ENCODE measurements around the gene SERPINA9. TPM values are rescaled to one million over a fixed set of nuclear protein-coding genes. Genes with fewer than 3 reads are reported as not detected.

The SERPINA9 gene
- total RNA-seq, 1 experiment from 2014 or later, result not detected

- Histone ChIP-seq H3K4me1 (0 out of 2 replicates have a peak, but pooled peaks cover 6% of the 10 kb centered on the region), H3K27me3 (replicated peaks; ENCODE audit: control insufficient read depth, insufficient read depth, low read length) (no peaks in the 10 kb centered on the region), H3K9me3 (no peaks in the 10 kb centered on the region), H3K36me3 (ENCODE audit: control insufficient read depth, insufficient read depth, low read length) (no peaks in the 10 kb centered on the region), H3K4me3 (ENCODE audit: low read depth, low read length) (no peak overlapping the region)
- DNase-seq, result no peak
- Mint-ChIP-seq H3K36me3 (ENCODE audit: insufficient read depth, unreplicated experiment) (no peaks in the 10 kb centered on the region), H3K27me3 (ENCODE audit: insufficient read depth, unreplicated experiment) (no peaks in the 10 kb centered on the region), H3K27ac (ENCODE audit: unreplicated experiment) (no peak overlapping the region), H3K4me1 (ENCODE audit: low read depth, unreplicated experiment) (peaks cover 6% of the 10 kb centered on the region), H3K4me3 (ENCODE audit: unreplicated experiment) (no peak overlapping the region), H3K9me3 (ENCODE audit: unreplicated experiment) (no peaks in the 10 kb centered on the region)
- intact Hi-C loops (cut with micrococcal nuclease; ENCODE audit: unreplicated experiment), result no loop called here
- ChIA-PET POLR2A (no interaction called here), CTCF (interaction anchor here (1.3 kb wide), 1 partner anchor 13 kb away, joined by 3 read pairs; no protein-coding TSS in a partner anchor)
- no TSS peak for BruUV-seq (replicated peaks)
- TF ChIP-seq CTCF (IDR thresholded peaks at IDR 0.05; ENCODE audit: insufficient read depth in 1 of 2, low read depth in 1 of 2, low read length in 1 of 2, severe bottlenecking in 1 of 2, unreplicated experiment in 1 of 2), result no peak
These were observed 28.8 kb downstream of the SERPINA9 start for GRCh38 chr14:94447206-94447605.

DNA sequence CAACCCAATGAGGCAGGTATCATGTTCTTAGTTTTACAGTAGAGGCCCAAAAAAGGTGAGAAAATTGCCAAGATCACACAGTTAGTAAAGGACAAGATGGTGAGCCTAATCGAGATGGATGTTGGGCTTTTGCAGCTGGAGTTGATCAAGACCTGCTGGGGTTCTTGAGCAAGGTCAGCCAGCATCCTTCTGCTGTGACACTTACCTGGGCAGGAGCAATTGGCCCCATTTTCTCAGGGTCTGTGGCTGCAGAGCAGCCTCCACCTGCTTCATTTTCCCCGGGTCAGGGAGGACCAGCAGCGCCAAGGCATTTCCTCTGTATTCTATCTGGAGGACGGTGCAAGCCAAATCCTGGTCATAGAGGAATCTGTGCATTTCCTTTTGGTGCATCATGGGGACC lies 29.9 kb downstream of the SERPINA9 start:
- Histone ChIP-seq H3K36me3 (ENCODE audit: control insufficient read depth, insufficient read depth, low read length) (no peaks in the 10 kb centered on the region), H3K27me3 (replicated peaks; ENCODE audit: control insufficient read depth, insufficient read depth, low read length) (no peaks in the 10 kb centered on the region), H3K4me3 (ENCODE audit: low read depth, low read length) (no peak overlapping the region), H3K4me1 (0 out of 2 replicates have a peak, but pooled peaks cover 6% of the 10 kb centered on the region), H3K9me3 (no peaks in the 10 kb centered on the region)
- no peak for DNase-seq
- no peaks in the 10 kb centered on the region for H3K27me3 Mint-ChIP-seq (ENCODE audit: insufficient read depth, unreplicated experiment)
- H3K4me1 Mint-ChIP-seq (ENCODE audit: low read depth, unreplicated experiment), result peaks cover 3% of the 10 kb centered on the region
- intact Hi-C loops (cut with micrococcal nuclease; ENCODE audit: unreplicated experiment), result no loop called here
- ChIA-PET CTCF (no interaction called here), POLR2A (no interaction called here)
- H3K36me3 Mint-ChIP-seq (ENCODE audit: insufficient read depth, unreplicated experiment), result no peaks in the 10 kb centered on the region
- no peaks in the 10 kb centered on the region for H3K9me3 Mint-ChIP-seq (ENCODE audit: unreplicated experiment)
- BruUV-seq (replicated peaks), result no TSS peak
- no peak for TF ChIP-seq CTCF (IDR thresholded peaks at IDR 0.05; ENCODE audit: insufficient read depth in 1 of 2, low read depth in 1 of 2, low read length in 1 of 2, severe bottlenecking in 1 of 2, unreplicated experiment in 1 of 2)
- no peak overlapping the region for H3K4me3 Mint-ChIP-seq (ENCODE audit: unreplicated experiment)
- no peak overlapping the region for H3K27ac Mint-ChIP-seq (ENCODE audit: unreplicated experiment)

DNA sequence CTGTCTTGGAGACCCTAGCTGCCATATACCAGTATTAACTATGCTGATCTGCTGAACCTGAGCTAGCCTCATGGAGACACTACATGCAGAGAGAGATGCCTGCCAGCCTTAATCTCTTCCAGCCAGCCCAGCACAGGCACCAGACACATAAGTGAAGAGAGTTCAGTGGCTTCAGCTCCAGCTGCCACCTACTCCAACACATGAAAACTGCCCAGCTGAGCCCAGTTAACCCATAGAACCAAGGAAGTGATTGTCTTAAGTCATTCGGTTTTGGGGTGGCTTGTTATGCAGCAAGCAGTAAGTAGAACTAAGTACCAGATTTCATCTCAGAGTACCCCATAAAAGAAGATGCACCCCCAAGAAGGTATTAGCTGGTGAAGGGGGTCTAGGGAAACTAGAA lies 31.0 kb downstream of the SERPINA9 start:
- BruUV-seq (replicated peaks), result no TSS peak
- H3K36me3 Mint-ChIP-seq (ENCODE audit: insufficient read depth, unreplicated experiment), result no peaks in the 10 kb centered on the region
- no peak overlapping the region for H3K4me3 ChIP-seq (ENCODE audit: low read depth, low read length)
- no peaks in the 10 kb centered on the region for H3K4me1 ChIP-seq
- H3K36me3 ChIP-seq (ENCODE audit: control insufficient read depth, insufficient read depth, low read length), result no peaks in the 10 kb centered on the region
- H3K9me3 ChIP-seq, result no peaks in the 10 kb centered on the region
- ChIA-PET CTCF (no interaction called here), POLR2A (no interaction called here)
- intact Hi-C loops (cut with micrococcal nuclease; ENCODE audit: unreplicated experiment), result no loop called here
- H3K9me3 Mint-ChIP-seq (ENCODE audit: unreplicated experiment), result no peaks in the 10 kb centered on the region
- no peaks in the 10 kb centered on the region for H3K27me3 Mint-ChIP-seq (ENCODE audit: insufficient read depth, unreplicated experiment)
- no peak overlapping the region for H3K4me3 Mint-ChIP-seq (ENCODE audit: unreplicated experiment)
- no peak for TF ChIP-seq CTCF (IDR thresholded peaks at IDR 0.05; ENCODE audit: insufficient read depth in 1 of 2, low read depth in 1 of 2, low read length in 1 of 2, severe bottlenecking in 1 of 2, unreplicated experiment in 1 of 2)
- DNase-seq, result no peak
- H3K27ac Mint-ChIP-seq (ENCODE audit: unreplicated experiment), result no peak overlapping the region
- H3K4me1 Mint-ChIP-seq (ENCODE audit: low read depth, unreplicated experiment), result no peaks in the 10 kb centered on the region
- H3K27me3 ChIP-seq (replicated peaks; ENCODE audit: control insufficient read depth, insufficient read depth, low read length), result no peaks in the 10 kb centered on the region
